HepG2 (cell line): ENCODE data around the gene PHF5A. TPM values are rescaled to one million over a fixed set of nuclear protein-coding genes. Genes with fewer than 3 reads are reported as not detected.

Experiments
- CCDC6 ChIP-seq: sonication (generic); formaldehyde crosslinking; IDR thresholded peaks from 2 replicates; pipeline ENCODE4 v1.8.1; 2022; ENCODE audit warnings: mild to moderate bottlenecking, missing genetic modification reagents, moderate library complexity
- GLMP ChIP-seq: sonication (generic); formaldehyde crosslinking; IDR thresholded peaks from 2 replicates; pipeline ENCODE4 v1.9.0; 2021; ENCODE audit warnings: missing genetic modification reagents, mild to moderate bottlenecking, borderline replicate concordance
- KLF12 ChIP-seq: sonication (generic); formaldehyde crosslinking; IDR thresholded peaks from 2 replicates; pipeline ENCODE4 v1.4.0; 2020; ENCODE audit warnings: missing genetic modification reagents, borderline replicate concordance
- MIXL1 ChIP-seq: IDR thresholded peaks from 2 replicates; pipeline ENCODE4 v1.6.1; 2016
- PHF8 ChIP-seq: sonication (generic); formaldehyde crosslinking; IDR thresholded peaks from 2 replicates; pipeline ENCODE4 v1.5.0; 2020; ENCODE audit warnings: missing genetic modification reagents
- POLR2A ChIP-seq, 2 experiments: IDR thresholded peaks; 2 replicates each; pipeline ENCODE4 v1.6.1; 2011; ENCODE audit warnings: low read depth in 2 of 2, low read length in 2 of 2, mild to moderate bottlenecking in 1 of 2, moderate library complexity in 1 of 2; ENCODE audit not compliant: insufficient read depth in 1 of 2
- ZNF138 ChIP-seq: sonication (generic); formaldehyde crosslinking; IDR thresholded peaks from 2 replicates; pipeline ENCODE4 v1.5.0; 2020; ENCODE audit warnings: mild to moderate bottlenecking, low read depth, missing genetic modification reagents
- ZNF563 ChIP-seq: sonication (generic); formaldehyde crosslinking; IDR thresholded peaks from 2 replicates; pipeline ENCODE4 v1.8.0; 2022; ENCODE audit warnings: mild to moderate bottlenecking, moderate library complexity, missing genetic modification reagents
- ZNF761 ChIP-seq: sonication (generic); formaldehyde crosslinking; conservative IDR thresholded peaks from 2 replicates; pipeline ENCODE4 v1.4.0; 2020; ENCODE audit warnings: mild to moderate bottlenecking, missing genetic modification reagents
- ZNF768 ChIP-seq: sonication (generic); formaldehyde crosslinking; IDR thresholded peaks from 2 replicates; pipeline ENCODE4 v1.4.0; 2020; ENCODE audit warnings: missing genetic modification reagents
- ZNF879 ChIP-seq: sonication (generic); formaldehyde crosslinking; IDR thresholded peaks from 2 replicates; pipeline ENCODE4 v1.8.1; 2023; ENCODE audit warnings: missing genetic modification reagents
- ZXDC ChIP-seq: sonication (generic); formaldehyde crosslinking; IDR thresholded peaks from 2 replicates; pipeline ENCODE4 v1.5.0; 2020; ENCODE audit warnings: mild to moderate bottlenecking, missing genetic modification reagents
- polyA plus RNA-seq, 8 experiments: library from polyadenylated mRNA; depleted of rRNA in 3 of 8; stranded (reverse) in 7 of 8; unstranded in 1 of 8; fragments of >200 nt; fragmentation: Illumina TruSeq in 4 of 8; extraction: Trizol in 4 of 8; gene quantifications; 2 replicates each; pipeline versions ENCODE4 v1.2.1 to v1.2.3, GENCODE V29; 2011 to 2016; ENCODE audit warnings: low read depth in 4 of 8, missing spikeins in 1 of 8, mixed read lengths in 1 of 8; ENCODE audit not compliant: insufficient read depth in 1 of 8
- total RNA-seq, 5 experiments: library from RNA; depleted of rRNA; stranded (reverse); fragments of >200 nt; fragmentation: Illumina TruSeq; extraction: Trizol; gene quantifications; 2 replicates each; pipeline ENCODE4 v1.2.3, GENCODE V29; 2016; ENCODE audit warnings: low read depth in 1 of 5
- TF ChIP-seq, protein P1 (sequence below), 2 experiments: sonication (generic) in 1 of 2; formaldehyde crosslinking in 1 of 2; IDR thresholded peaks; 2 replicates each; pipeline versions ENCODE4 v1.6.1 to v1.9.0; 2014 to 2022; ENCODE audit warnings: antibody characterized with exemption in 1 of 2, borderline replicate concordance in 1 of 2, inconsistent platforms in 1 of 2, low read depth in 1 of 2, missing genetic modification reagents in 1 of 2
- TF ChIP-seq, protein P2 (sequence below): IDR thresholded peaks from 2 replicates; pipeline ENCODE4 v1.6.1; 2018; ENCODE audit warnings: missing genetic modification reagents
- TF ChIP-seq, protein P3 (sequence below): sonication (generic); formaldehyde crosslinking; IDR thresholded peaks from 2 replicates; pipeline ENCODE4 v1.9.0; 2021; ENCODE audit warnings: missing genetic modification reagents, borderline replicate concordance

The PHF5A gene
- total and polyA plus RNA-seq, 2 of the 13 experiments (the other 11 are each of a cell fraction or from before 2014, with no cell fraction given) = 56.6 to 105 TPM

GRCh38 chr22:41447435-41448188 is 20.9 kb downstream of the PHF5A start (continued):
- TF ChIP-seq ZNF879 = no peak
- TF ChIP-seq, protein P1, sequence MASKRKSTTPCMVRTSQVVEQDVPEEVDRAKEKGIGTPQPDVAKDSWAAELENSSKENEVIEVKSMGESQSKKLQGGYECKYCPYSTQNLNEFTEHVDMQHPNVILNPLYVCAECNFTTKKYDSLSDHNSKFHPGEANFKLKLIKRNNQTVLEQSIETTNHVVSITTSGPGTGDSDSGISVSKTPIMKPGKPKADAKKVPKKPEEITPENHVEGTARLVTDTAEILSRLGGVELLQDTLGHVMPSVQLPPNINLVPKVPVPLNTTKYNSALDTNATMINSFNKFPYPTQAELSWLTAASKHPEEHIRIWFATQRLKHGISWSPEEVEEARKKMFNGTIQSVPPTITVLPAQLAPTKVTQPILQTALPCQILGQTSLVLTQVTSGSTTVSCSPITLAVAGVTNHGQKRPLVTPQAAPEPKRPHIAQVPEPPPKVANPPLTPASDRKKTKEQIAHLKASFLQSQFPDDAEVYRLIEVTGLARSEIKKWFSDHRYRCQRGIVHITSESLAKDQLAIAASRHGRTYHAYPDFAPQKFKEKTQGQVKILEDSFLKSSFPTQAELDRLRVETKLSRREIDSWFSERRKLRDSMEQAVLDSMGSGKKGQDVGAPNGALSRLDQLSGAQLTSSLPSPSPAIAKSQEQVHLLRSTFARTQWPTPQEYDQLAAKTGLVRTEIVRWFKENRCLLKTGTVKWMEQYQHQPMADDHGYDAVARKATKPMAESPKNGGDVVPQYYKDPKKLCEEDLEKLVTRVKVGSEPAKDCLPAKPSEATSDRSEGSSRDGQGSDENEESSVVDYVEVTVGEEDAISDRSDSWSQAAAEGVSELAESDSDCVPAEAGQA (IDR thresholded peaks at IDR 0.05; ENCODE audit: low read depth) = no peak
- TF ChIP-seq, protein P1 (CRISPR knock-in tag; IDR thresholded peaks at IDR 0.05; ENCODE audit: borderline replicate concordance) = 0 out of 2 replicates have a peak, but pooled peaks have one; percentile 20
- no peak for TF ChIP-seq GLMP (CRISPR knock-in tag)
- 0 out of 2 replicates have a peak, but pooled peaks have one; percentile 82 for TF ChIP-seq CCDC6
- TF ChIP-seq, protein P2, sequence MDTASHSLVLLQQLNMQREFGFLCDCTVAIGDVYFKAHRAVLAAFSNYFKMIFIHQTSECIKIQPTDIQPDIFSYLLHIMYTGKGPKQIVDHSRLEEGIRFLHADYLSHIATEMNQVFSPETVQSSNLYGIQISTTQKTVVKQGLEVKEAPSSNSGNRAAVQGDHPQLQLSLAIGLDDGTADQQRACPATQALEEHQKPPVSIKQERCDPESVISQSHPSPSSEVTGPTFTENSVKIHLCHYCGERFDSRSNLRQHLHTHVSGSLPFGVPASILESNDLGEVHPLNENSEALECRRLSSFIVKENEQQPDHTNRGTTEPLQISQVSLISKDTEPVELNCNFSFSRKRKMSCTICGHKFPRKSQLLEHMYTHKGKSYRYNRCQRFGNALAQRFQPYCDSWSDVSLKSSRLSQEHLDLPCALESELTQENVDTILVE (CRISPR knock-in tag) = 0 out of 2 replicates have a peak, but pooled peaks have one; percentile 9
- no peak for TF ChIP-seq MIXL1 (CRISPR knock-in tag)
- 0 out of 2 replicates have a peak, but pooled peaks have one; percentile 16 for TF ChIP-seq PHF8 (CRISPR knock-in tag)
- 0 out of 2 replicates have a peak, but pooled peaks have one; percentile 35 for TF ChIP-seq ZXDC (CRISPR knock-in tag)
- 0 out of 2 replicates have a peak, but pooled peaks have one; percentile 7 for TF ChIP-seq ZNF138 (CRISPR knock-in tag)
- TF ChIP-seq, protein P3, sequence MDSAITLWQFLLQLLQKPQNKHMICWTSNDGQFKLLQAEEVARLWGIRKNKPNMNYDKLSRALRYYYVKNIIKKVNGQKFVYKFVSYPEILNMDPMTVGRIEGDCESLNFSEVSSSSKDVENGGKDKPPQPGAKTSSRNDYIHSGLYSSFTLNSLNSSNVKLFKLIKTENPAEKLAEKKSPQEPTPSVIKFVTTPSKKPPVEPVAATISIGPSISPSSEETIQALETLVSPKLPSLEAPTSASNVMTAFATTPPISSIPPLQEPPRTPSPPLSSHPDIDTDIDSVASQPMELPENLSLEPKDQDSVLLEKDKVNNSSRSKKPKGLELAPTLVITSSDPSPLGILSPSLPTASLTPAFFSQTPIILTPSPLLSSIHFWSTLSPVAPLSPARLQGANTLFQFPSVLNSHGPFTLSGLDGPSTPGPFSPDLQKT = 0 out of 2 replicates have a peak, but pooled peaks have one; percentile 42
- TF ChIP-seq ZNF563 (CRISPR knock-in tag) = 0 out of 2 replicates have a peak, but pooled peaks have one; percentile 70
- TF ChIP-seq KLF12 (CRISPR knock-in tag) = 0 out of 2 replicates have a peak, but pooled peaks have one; percentile 25
- TF ChIP-seq ZNF761 (CRISPR knock-in tag) = peak; percentile 60; the same call in 1 of the 2 replicates
- TF ChIP-seq POLR2A (IDR thresholded peaks at IDR 0.05; ENCODE audit: insufficient read depth in 1 of 2, low read depth in 2 of 2, low read length in 2 of 2) = peak; percentile 80 to 84
- 0 out of 2 replicates have a peak, but pooled peaks have one; percentile 15 for TF ChIP-seq ZNF768 (CRISPR knock-in tag)
